GM12878 (cell line): ENCODE results near the gene RYR2.

Source experiments
- ATF3 ChIP-seq: IDR thresholded peaks from 2 replicates; pipeline ENCODE4 v1.6.1; 2011; ENCODE audit warnings: low read depth, mild to moderate bottlenecking, low read length, moderate library complexity, borderline replicate concordance; ENCODE audit errors: extremely low read depth
- BRCA1 ChIP-seq: IDR thresholded peaks from 2 replicates; pipeline ENCODE4 v1.6.1; 2011; ENCODE audit warnings: low read depth, low read length, improper control_type of control experiment
- CTCF ChIP-seq, 3 experiments: IDR thresholded peaks in 2 of 3; conservative IDR thresholded peaks in 1 of 3; 2 replicates each; pipeline ENCODE4 v1.5.1; 2011; ENCODE audit warnings: low read depth in 3 of 3, low read length in 3 of 3, mild to moderate bottlenecking in 3 of 3, control low read depth in 2 of 3, moderate library complexity in 2 of 3, inconsistent platforms in 1 of 3, mixed read lengths in 1 of 3; ENCODE audit not compliant: control insufficient read depth in 2 of 3, insufficient read depth in 1 of 3; ENCODE audit errors: extremely low read depth in 1 of 3
- GABPA ChIP-seq: IDR thresholded peaks from 2 replicates; pipeline ENCODE4 v1.6.1; 2014; ENCODE audit warnings: antibody characterized with exemption, low read depth, mild to moderate bottlenecking, inconsistent platforms
- HDAC6 ChIP-seq: fragments of 200-600 bp; sonication (generic); IDR thresholded peaks from one replicate; pipeline ENCODE4 v1.8.0; 2017; ENCODE audit warnings: antibody characterized with exemption; ENCODE audit not compliant: unreplicated experiment
- MAX ChIP-seq: IDR thresholded peaks from 2 replicates; pipeline ENCODE4 v1.6.1; 2012; ENCODE audit warnings: low read depth, low read length, improper control_type of control experiment
- POLR2A ChIP-seq: IDR thresholded peaks from 2 replicates; pipeline ENCODE4 v1.6.1; 2011; ENCODE audit warnings: low read depth, mild to moderate bottlenecking, low read length
- RB1 ChIP-seq: fragments of 450-650 bp; formaldehyde crosslinking; IDR thresholded peaks from 2 replicates; pipeline ENCODE4 v1.6.1; 2017; ENCODE audit warnings: mild to moderate bottlenecking, borderline replicate concordance
- SIX5 ChIP-seq: IDR thresholded peaks from 2 replicates; pipeline ENCODE4 v1.6.1; 2011; ENCODE audit warnings: mild to moderate bottlenecking, low read depth, low read length, moderate library complexity; ENCODE audit not compliant: severe bottlenecking
- SMAD1 ChIP-seq: fragments of 450-650 bp; IDR thresholded peaks from 2 replicates; pipeline ENCODE4 v1.6.1; 2018; ENCODE audit warnings: mild to moderate bottlenecking, low read depth; ENCODE audit not compliant: partially characterized antibody
- ZBTB33 ChIP-seq: fragments of 450-650 bp; IDR thresholded peaks from 2 replicates; pipeline ENCODE4 v1.6.1; 2017; ENCODE audit warnings: mild to moderate bottlenecking
- ZNF384 ChIP-seq: IDR thresholded peaks from 2 replicates; pipeline ENCODE4 v1.6.1; 2012; ENCODE audit warnings: low read depth, mild to moderate bottlenecking, low read length, improper control_type of control experiment, borderline replicate concordance
- TF ChIP-seq, protein P1 (sequence below): fragments of 450-650 bp; formaldehyde crosslinking; IDR thresholded peaks from 2 replicates; pipeline ENCODE4 v1.4.0; 2020; ENCODE audit warnings: mild to moderate bottlenecking, moderate library complexity
- TF ChIP-seq, protein P2 (sequence below): fragments of 150-350 bp; IDR thresholded peaks from 2 replicates; pipeline ENCODE4 v1.6.1; 2016; ENCODE audit warnings: low read depth, low read length

- TF ChIP-seq CTCF (IDR thresholded peaks at IDR 0.05 in 2 of 3, conservative IDR thresholded peaks at IDR 0.05 in 1 of 3; ENCODE audit: control insufficient read depth in 2 of 3, extremely low read depth in 1 of 3, insufficient read depth in 1 of 3, low read depth in 3 of 3, low read length in 3 of 3), result no peak
- no peak for TF ChIP-seq ZBTB33
- no peak for TF ChIP-seq ATF3
- no peak for TF ChIP-seq POLR2A
- no peak for TF ChIP-seq HDAC6
- TF ChIP-seq SMAD1, result no peak
- TF ChIP-seq, protein P1, sequence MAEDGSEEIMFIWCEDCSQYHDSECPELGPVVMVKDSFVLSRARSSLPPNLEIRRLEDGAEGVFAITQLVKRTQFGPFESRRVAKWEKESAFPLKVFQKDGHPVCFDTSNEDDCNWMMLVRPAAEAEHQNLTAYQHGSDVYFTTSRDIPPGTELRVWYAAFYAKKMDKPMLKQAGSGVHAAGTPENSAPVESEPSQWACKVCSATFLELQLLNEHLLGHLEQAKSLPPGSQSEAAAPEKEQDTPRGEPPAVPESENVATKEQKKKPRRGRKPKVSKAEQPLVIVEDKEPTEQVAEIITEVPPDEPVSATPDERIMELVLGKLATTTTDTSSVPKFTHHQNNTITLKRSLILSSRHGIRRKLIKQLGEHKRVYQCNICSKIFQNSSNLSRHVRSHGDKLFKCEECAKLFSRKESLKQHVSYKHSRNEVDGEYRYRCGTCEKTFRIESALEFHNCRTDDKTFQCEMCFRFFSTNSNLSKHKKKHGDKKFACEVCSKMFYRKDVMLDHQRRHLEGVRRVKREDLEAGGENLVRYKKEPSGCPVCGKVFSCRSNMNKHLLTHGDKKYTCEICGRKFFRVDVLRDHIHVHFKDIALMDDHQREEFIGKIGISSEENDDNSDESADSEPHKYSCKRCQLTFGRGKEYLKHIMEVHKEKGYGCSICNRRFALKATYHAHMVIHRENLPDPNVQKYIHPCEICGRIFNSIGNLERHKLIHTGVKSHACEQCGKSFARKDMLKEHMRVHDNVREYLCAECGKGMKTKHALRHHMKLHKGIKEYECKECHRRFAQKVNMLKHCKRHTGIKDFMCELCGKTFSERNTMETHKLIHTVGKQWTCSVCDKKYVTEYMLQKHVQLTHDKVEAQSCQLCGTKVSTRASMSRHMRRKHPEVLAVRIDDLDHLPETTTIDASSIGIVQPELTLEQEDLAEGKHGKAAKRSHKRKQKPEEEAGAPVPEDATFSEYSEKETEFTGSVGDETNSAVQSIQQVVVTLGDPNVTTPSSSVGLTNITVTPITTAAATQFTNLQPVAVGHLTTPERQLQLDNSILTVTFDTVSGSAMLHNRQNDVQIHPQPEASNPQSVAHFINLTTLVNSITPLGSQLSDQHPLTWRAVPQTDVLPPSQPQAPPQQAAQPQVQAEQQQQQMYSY, result no peak
- no peak for TF ChIP-seq SIX5
- TF ChIP-seq MAX, result no peak
- TF ChIP-seq RB1, result no peak
- no peak for TF ChIP-seq ZNF384
- no peak for TF ChIP-seq GABPA
- no peak for TF ChIP-seq BRCA1
- TF ChIP-seq, protein P2, sequence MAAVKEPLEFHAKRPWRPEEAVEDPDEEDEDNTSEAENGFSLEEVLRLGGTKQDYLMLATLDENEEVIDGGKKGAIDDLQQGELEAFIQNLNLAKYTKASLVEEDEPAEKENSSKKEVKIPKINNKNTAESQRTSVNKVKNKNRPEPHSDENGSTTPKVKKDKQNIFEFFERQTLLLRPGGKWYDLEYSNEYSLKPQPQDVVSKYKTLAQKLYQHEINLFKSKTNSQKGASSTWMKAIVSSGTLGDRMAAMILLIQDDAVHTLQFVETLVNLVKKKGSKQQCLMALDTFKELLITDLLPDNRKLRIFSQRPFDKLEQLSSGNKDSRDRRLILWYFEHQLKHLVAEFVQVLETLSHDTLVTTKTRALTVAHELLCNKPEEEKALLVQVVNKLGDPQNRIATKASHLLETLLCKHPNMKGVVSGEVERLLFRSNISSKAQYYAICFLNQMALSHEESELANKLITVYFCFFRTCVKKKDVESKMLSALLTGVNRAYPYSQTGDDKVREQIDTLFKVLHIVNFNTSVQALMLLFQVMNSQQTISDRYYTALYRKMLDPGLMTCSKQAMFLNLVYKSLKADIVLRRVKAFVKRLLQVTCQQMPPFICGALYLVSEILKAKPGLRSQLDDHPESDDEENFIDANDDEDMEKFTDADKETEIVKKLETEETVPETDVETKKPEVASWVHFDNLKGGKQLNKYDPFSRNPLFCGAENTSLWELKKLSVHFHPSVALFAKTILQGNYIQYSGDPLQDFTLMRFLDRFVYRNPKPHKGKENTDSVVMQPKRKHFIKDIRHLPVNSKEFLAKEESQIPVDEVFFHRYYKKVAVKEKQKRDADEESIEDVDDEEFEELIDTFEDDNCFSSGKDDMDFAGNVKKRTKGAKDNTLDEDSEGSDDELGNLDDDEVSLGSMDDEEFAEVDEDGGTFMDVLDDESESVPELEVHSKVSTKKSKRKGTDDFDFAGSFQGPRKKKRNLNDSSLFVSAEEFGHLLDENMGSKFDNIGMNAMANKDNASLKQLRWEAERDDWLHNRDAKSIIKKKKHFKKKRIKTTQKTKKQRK, result no peak
Measured at GRCh38 chr1:237873487-237874211, 831.7 kb downstream of the RYR2 start.
